HG03558 (cell line): Measurements from ENCODE around the gene PTPN18.
"Not testable (repeated sequence)": the region's sequence is repeated elsewhere in the genome, so short reads cannot be mapped to it uniquely, and the experiment has no call there.

ENCODE experiments used
- ATAC-seq: cut with Tn5 transposase; IDR thresholded peaks from one replicate; pipeline ENCODE4 v1.9.1; 2021; ENCODE audit warnings: moderate number of reproducible peaks; ENCODE audit not compliant: unreplicated experiment; ENCODE audit errors: extremely low read depth

The PTPN18 gene, protein sequence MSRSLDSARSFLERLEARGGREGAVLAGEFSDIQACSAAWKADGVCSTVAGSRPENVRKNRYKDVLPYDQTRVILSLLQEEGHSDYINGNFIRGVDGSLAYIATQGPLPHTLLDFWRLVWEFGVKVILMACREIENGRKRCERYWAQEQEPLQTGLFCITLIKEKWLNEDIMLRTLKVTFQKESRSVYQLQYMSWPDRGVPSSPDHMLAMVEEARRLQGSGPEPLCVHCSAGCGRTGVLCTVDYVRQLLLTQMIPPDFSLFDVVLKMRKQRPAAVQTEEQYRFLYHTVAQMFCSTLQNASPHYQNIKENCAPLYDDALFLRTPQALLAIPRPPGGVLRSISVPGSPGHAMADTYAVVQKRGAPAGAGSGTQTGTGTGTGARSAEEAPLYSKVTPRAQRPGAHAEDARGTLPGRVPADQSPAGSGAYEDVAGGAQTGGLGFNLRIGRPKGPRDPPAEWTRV

DNA sequence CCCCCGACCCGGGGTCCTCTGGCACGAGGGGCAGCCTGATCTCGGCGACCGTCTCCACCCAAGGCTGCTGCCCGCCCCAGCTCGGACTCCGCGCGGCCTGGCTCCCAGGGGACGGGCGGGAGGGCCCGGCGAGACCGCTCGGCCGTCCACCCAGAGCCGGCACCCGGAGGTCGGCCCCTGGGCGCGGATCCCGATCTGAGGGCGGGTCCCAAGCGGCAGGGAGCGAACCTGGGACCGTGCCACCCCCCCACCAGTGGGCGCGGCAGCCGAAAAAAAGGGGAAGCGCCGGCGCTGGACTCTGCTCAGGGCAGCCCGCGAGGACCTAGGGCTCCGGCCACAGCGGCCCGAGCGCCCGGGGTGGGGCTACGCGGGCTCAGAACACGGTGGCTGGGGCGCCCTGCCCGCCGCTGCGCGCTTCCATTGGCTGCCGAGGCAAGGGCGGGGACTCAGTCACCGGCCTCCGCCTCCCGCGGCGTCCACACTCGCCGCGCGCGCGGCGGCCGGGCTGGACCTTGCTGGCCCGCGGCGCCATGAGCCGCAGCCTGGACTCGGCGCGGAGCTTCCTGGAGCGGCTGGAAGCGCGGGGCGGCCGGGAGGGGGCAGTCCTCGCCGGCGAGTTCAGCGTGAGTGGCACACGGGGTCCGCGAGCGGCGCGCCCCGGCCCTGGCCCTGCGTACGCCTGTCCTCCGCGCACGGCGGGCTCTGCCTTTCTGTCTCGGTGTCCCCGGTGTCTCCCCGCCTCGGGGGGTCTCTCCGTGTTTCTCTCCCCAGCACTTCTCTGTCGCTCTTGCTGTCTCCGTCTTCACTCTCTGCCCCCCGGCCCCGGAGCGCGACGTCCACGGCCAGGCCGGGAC lies at the start of gene PTPN18:
Gene PTPN18 (plus strand): TSS at position 479 of the 854 bp plus-strand sequence. CDS start 52 bp downstream, at position 531.
- ATAC-seq = peak; percentile 75

DNA sequence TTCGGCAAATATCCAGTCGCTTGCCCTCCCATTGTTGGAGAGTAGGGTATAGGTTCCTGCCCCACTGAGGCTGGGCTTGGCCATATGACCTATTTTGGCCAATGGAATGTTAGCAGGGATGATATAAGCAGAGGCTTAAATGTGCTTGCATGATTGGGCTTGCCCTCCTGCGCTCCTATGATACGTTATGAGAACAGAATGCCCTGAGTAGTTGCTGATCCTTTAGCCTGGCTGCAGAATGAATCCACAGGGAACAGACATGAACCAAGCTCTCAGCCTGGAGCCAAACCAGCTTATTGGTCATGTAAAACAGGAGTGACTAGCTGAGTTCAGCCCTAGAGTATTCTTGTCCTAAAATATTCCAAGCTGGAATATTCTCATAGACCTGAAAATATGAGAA lies 48.0 kb upstream of the PTPN18 start:
- ATAC-seq = no peak

DNA sequence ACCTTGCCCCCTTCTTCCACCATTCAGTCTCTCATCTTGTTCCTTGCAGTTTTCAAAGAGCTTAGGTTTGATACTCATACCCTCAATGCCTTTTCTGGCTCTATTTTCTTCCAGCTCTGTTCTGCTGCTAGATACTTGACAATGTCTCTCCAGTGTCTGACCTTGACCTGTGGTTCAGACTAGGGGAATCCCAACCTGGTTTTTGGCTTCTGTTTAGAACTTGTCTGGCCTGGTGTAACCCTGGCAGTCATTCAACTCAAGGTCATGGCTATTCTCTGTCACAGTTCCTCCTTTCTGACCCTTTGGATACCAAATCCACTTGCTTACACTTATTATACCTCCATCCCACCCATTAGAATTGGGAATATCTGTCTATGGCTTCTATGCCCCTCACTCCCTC lies 45.0 kb upstream of the PTPN18 start:
- ATAC-seq = no peak

DNA sequence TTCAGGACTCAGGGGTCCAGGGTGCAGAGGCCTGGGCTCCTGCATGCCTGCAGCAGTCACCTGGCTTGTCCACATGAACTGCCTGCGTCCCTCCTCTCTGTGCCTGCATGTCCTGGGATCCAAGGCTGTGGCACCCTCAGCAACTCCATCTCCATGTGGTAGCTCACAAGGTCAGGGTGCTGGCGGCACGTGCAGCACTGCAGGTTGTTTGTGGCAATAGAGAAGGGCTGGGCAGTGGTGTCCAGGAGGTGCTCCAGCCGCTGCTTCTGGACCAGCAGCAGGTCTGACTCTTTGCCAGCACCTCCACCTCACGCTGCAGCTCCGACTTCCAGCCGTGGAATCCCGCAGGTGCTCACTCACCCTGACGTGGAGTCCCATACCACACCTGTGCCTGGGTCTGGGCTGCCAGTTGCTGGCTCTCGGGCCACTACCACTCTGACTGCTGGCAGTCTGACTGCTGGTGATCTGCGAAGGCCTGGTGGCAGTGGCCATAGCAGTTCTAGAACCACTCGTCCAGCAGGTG lies 42.0 kb upstream of the PTPN18 start:
- ATAC-seq = no peak

DNA sequence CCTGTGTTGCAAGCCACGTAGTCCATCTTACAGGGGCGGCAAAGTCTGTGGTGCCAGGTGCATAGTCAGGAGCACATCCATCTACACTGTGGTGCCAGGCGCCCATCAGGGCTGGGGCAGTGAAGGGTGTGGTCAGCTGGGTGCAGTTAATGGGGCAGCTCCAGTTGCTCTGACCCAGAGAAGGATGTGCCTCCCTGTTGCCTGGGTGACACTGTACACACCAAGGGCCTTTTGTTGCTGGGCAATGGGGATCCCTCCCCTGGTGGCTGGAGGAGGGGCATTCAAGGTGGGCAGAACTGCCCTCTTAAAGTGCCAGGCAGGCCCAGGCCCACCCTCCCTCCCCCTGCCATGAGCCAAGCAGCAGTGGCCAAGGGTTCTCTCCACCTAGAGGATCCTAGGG lies 41.5 kb upstream of the PTPN18 start:
- ATAC-seq = no peak

DNA sequence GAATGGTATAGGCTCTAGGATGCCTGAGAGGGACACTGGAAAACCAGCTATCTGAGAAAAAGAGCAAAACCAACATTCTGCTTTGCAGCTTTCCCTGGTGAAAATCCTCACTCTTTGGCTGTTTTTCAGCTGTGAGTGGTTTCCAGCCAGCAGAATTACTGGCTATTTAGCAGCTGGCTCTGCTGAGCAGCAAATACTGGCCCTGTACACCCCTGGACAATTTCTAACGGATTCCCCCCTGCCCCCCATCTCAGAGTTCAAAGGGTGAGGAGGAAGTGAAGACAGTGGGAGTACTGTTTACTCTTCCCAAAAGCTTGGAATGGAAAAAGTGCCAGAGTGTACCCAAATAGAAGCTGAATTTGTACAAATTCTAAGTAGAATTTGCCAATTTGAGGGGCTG lies 39.3 kb upstream of the PTPN18 start:
- no peak for ATAC-seq

DNA sequence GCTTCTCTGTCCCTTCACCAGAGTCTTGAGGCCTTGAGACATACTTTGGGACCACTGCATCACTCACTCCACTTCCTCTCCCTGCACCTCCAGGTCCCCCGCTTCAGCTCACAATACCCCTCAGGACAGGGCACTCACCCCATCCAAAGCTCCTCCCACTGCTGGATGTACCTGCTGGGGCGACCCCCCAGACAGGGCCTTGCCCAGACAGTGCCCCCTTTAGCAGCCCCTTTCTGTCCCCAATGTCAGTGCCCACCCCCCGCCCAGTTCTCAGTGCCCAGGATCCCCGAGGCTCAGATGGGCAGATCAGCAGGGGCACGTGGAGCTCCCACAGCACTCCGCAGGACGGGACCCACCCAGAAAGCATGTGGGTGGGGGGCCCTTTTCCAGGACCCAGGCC lies 37.0 kb upstream of the PTPN18 start:
- ATAC-seq = no peak

DNA sequence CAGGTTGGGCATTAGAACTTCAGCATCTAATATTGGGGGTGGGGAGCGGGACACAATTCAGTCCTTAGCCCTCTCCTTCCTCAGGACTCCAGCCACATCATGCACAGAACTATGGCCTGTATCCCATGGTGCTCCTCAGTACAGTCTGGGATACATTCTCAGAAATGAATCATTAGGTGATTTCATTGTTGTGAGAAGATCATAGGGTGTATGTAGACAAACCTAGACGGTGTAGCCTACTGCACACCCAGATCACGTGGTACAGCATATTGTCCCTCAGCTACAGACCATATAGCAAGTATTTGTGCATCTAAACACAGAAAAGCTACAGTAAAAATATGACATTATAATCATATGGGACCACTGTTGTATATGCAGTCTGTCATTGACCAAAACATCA lies 36.3 kb upstream of the PTPN18 start:
- no peak for ATAC-seq

DNA sequence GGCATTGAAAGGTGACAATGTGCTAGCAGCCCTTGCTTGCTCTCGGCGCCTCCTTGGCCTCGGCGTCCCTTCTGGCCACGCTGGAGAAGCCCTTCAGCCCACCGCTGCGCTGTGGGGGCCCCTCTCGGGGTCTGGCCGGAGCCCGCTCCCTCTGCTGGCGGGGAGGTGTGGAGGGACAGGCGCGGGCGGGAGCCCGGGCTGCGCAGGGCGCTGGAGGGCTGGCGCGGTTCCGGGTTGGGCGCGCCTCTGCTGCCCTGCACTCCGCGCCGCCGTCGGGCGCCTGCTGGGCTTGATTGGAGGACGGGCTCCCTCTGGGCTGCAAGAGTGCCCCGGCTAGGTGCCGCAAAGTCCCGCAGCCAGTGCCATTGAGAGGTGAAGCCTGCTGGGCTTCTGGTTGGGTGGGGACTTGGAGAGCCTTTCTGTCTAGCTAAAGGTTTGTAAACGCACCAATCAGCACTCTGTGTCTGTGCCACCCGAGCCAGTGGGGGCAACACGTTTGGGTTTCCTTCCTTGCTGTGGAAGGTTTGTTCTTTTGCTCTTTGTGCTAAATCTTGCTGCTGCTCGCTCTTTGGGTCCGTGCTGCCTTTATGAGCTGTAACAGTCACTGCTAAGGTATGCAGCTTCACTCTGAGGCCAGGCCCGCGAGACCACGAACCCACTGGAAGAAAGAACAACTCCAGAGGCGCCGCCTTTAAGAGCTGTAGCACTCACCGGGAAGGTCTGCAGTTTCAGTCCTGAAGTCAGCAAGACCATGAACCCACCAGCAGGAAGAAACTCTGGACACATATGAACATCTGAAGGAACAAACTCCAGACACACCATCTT lies 27.9 kb upstream of the PTPN18 start:
- ATAC-seq = no peak

DNA sequence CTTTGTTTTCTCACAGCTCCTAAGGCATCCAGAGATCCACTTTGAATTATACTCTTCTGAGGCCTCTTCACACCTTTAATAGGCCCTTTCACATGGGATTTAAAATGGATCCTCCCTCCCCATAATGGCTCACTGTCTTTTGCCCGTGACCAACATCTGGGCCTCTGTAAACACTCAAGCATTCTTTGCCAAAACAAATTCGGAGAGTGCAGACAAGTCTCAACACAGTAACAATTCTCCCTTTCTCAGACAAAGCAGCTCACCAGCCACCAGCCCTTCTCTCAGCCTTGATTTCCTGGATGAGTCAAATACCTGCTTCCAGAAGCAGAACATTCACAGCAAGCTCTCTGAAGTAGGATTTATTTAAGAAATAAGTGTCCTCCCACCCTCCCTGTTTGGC lies 27.1 kb upstream of the PTPN18 start:
- ATAC-seq = no peak

DNA sequence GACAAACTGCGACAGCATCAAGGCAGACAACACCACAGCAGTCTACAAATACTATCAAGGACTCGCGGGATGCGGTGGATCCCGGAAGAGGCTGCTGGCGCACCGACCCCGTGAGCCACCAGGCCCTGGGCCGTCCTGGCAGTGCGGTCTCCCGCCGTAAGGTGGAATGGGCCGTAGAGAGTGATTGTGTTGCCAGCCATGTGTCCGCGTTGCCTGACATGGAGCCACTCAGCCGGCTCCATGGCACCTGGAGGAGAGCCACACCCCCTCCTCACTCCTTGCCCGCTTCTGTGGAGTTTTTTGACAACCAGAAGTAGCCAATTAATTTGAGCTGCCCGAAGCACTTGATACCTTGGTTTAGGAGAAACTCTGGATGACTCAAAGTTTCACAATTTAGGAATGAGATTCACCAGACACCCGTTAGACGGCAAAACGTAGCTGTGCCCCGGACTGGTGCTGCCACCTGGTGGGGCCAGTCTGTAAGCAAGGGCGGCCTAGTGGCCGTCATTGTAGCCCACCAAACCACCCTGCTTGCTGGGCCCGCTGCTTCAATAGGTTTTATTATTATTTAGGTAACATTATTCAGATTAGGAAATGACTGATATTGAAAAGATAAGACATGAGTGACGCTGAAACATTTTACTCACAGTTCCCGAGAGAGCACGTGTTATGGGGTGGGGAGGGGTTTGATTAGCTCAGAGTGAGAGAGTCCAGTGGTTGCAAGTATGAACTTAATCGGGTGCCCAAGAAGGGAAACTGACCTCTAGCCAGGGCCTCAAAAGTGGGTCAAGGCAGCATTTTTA lies 23.4 kb upstream of the PTPN18 start:
- no peak for ATAC-seq

DNA sequence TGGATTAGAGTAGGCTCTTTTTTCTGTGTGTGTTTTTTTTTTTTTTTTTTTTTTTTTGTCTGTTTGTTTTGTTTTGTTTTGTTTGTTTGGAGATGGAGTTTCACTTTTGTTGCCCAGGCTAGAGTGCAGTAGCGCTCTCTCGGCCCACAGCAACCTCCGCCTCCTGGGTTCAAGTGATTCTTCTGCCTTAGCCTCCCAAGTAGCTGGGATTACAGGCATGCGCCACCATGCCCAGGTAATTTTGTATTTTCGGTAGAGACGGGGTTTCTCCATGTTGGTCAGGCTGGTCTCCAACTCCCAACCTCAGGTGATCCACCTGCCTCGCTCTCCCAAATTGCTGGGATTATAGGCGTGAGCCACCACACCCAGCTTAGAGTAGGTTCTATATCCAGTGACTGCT lies 22.6 kb upstream of the PTPN18 start:
- ATAC-seq = not testable (repeated sequence)

DNA sequence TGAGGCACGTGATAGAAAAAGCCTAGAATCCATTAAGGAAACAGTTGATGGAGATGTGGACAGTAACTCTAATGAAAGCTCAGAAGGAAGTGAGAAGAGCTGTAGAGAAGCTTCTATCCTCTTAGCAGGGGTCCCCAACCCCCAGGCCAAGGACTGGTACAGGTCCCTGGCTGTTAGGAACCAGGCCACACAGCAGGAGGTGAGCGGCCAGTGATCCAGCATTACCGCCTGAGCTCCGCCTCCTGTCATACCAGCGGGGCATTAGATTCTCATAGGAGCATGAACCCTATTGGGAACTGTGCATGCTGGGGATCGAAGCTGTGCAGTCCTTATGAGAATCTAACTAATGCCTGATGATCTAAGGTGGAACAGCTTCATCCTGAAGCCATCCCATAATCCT lies 21.8 kb upstream of the PTPN18 start:
- no peak for ATAC-seq

DNA sequence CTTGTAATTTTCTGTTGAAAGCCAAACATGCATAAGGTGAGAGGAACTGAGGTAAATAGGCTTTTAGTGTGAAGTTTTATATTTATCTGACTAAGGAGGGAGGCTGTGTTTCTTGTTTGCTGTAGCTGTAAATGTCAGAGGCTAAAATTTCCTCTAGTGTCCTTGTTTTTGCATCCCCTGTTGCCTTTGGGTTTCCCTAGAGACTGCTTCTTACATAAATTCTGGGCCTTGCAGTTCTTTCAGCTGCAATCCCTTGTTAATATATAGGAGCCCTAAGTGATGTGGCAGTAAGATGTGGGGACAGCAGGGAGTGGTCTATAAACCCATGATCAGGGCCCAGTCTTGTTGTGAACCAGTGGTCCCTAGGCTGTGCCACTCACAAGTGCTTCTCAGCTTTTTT lies 20.6 kb upstream of the PTPN18 start:
- ATAC-seq = no peak

DNA sequence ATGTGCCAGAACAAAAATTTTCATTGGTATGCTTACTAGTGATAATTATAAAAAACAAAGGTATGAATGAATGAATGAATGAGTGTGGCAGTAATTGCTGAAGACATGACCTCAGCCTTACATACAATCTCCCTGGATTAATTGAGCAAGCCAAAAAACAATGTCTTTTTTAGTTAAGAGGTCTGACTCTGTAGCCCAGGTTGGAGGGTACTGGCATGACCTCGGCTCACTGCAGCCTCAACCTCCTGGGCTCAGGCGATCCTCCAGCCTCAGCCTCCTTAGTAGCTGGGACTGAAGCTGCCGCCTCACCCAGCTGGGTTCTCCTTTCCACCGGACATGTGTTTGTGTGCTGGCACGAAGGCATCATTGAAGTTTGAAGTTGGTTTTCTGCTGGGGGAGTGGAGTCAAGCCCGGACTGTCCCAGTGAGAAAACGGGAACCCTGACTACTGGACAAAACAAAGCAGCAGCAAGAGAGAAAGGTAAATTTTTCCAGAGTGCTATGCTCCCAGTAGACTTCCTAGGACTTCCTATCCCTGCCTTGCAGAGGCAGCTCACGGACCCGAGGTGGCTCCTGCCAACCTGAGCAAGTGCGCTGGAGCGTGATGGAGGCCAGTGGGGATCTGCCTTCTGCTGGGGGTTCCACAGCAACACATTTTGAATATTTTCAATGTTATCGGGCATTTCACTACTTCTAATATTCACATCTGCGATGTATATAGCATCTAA lies 19.5 kb upstream of the PTPN18 start:
- ATAC-seq = no peak

DNA sequence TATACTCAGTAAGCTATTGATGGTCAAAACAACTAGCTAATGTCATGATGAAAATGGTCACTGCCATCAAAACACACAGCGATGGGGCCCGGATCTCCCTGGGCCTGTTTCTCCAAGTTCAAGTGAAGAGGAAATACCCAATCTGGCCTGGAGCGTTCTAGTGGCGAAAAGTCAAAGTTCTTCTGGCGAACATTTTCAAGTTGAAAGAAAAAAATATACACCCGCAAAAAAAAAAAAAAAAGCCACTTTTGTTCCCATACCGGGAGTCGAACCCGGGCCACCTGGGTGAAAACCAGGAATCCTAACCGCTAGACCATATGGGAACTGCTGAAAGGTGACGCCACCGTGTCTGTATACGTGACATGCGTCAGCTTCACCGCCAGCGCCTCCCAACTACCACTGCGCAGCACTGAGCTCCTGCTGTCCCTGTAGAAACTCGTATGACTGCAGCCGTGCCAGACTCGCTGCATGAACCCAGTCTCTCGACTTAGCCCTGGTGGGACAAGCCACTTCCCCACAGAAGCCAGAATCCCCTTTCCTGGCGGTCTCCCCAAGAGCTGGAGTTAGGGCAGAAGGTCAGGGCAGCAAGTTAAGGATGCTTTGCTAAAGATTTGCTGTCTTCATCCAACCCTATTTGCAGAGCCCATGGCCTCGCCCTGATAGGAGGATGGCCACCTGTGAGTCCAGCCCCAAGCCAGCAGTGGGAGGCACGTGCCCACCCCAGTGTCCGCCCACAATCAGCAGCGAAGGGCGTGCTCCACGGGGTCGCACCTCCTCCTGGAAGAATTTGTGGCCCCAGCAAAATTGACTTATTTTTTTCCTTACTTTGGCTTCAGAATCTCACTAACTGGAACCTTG lies 18.8 kb upstream of the PTPN18 start:
- no peak for ATAC-seq

DNA sequence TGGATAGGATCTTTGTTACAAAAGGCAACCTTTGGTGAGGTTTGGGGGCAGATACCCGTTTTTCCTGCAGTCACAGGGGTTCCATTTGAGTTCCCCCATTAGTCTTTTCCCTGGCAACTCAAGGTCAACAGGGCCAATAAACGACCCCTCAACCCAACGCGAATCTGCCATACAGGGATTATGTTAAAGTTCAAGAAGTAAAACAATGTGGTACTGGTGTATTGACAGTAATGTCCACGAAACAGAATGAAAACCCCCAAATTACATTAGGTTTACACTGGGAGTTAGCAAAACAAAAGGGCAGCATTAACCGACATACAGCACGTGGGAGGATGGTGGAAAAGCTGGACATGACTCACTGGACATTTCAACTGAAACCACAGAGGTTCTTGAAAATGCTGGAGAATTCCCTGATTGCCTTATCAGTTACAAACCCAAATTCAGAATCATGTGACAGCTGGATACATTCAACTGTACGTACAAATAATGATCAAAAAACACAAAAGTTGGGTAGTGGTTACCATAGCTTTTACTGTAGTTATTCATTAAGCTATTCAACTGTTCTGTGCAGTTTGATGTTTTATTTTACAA lies 18.0 kb upstream of the PTPN18 start:
- no peak for ATAC-seq
